GM19035 (cell line): ENCODE results near the gene RPS27.
"Not testable (repeated sequence)": the region's sequence is repeated elsewhere in the genome, so short reads cannot be mapped to it uniquely, and the experiment has no call there.

Experiments
- ATAC-seq: cut with Tn5 transposase; IDR thresholded peaks from one replicate; pipeline ENCODE4 v1.9.1; 2021; ENCODE audit not compliant: unreplicated experiment

Gene RPS27

GRCh38 chr1:153960206-153960605, 30.4 kb upstream of the RPS27 start:
- no peak for ATAC-seq

- no peak for ATAC-seq
These were observed 29.1 kb upstream of the RPS27 start for GRCh38 chr1:153961421-153961820.

- ATAC-seq: no peak
These were observed 28.2 kb upstream of the RPS27 start for GRCh38 chr1:153962088-153963029.

DNA sequence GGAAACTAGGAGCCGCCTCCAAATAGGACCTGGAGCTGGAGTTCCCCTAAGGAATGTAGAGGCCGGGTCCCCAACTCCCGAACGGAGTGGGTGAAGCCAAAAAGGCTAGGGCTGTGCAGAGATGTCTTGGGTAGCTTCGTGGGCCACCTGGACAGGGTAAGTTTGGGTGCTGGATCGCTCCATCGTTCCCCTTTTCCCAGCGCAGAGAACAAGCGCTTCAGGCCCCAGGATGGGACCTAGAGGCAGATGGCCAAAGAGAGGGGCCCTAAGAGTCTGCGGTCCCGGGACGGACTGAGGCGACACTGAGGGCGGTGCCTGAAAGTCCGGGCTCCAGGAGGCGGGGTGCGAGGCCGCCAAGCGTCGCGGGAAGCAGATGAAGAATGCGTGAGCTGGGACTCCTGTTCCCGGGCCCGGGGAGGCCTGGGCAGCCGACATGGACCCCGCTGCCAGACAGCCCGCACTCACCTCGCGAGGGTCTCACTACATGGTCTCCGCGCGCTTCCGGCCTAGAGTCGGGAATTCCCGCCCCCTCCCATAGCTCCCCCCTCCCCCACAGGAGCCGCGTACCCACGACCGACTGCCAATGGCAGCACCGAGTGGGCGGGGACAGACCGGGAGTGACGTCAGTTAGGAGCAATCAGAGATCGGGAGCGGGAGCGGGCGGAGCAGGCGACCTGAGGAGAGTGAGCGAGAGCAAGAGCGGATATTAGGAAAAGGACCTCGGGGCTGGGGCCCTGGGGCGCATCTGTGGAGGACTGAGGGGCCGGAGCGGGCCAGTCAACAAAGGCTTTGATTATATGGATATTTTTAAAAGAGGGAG, 27.3 kb upstream of the RPS27 start, which contains the start of gene SLC39A1:
SLC39A1 (minus strand) TSS at position 508 of the 820 bp plus-strand sequence. CDS start 822 bp downstream, outside the sequence.
- peak; percentile 48 for ATAC-seq

- ATAC-seq: peak; percentile 2
These were observed 26.7 kb upstream of the RPS27 start for GRCh38 chr1:153963850-153964331.

DNA sequence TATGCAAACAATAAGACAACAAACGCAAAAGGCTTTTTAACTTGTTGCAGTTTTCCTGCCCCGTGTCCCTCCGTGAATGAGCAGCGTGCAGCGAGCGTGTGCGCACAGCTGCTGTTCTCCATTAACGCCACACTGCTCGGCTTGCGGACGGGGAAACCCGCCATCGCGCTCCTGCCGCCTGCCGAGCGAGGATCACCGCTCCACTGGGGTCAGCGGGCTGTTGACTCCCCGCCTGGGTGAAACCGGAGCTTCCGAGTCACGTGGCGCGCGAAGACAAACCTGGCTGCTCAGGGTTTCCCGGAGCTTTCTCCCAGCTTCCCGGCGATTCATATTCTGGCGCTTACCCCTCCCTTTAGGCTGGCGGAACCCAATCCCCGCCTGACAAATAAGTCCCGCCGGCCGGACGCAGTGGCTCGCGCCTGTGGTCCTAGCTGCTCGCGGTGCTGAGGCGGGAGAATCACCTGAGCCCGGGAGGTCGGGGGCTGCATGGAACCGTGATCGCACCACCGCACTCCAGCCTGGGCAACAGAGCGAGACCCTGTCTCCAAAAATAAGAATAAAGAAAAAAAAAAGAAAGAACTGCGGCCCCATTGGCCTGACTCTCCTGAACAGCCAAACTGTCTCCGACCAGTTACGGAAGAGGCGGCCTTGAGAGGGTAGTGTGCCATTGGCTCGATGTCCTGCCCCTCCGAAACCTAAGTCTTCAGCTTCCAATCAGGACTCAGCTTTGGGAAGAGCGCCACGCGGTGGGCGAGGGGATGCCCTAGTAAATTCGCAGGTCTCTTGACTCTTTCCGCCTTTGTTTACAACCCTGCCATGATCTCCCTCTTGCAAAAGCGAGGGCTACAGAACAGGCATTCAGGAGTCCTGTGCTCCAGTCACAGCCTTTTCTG, 23.2 kb upstream of the RPS27 start, which contains the start of gene CREB3L4:
CREB3L4 (plus strand) TSS at position 796 of the 893 bp plus-strand sequence. CDS start 624 bp downstream, outside the sequence.
- peak; percentile 74 for ATAC-seq

GRCh38 chr1:153968000-153968363, 22.6 kb upstream of the RPS27 start:
- ATAC-seq: no peak

DNA sequence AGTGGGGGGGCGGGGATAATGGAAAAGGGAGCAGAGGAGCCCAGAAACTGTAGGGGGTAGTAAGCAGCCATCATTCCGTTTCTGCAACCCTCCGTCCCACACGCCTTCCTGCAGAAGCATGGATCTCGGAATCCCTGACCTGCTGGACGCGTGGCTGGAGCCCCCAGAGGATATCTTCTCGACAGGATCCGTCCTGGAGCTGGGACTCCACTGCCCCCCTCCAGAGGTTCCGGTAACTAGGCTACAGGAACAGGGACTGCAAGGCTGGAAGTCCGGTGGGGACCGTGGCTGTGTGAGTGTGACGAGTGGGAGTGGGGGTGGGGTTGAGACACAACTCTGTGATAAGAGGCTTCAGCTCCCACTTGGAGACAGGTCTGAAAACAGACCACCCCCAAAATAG, 22.2 kb upstream of the RPS27 start:
- no peak for ATAC-seq

DNA sequence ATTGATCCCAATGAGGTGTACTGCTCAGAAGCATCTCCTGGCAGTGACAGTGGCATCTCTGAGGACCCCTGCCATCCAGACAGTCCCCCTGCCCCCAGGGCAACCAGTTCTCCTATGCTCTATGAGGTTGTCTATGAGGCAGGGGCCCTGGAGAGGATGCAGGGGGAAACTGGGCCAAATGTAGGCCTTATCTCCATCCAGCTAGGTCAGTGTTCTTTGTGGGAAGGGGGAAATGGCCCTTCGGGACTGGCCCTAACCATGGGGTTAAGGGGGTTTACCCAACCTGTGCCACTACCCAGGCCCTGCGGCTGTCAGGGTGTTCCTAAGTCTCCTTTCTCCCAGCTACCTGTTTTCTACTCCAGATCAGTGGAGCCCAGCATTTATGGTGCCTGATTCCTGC, 21.6 kb upstream of the RPS27 start:
- no peak for ATAC-seq

- no peak for ATAC-seq
These were observed 20.2 kb upstream of the RPS27 start for GRCh38 chr1:153970346-153970745.

DNA sequence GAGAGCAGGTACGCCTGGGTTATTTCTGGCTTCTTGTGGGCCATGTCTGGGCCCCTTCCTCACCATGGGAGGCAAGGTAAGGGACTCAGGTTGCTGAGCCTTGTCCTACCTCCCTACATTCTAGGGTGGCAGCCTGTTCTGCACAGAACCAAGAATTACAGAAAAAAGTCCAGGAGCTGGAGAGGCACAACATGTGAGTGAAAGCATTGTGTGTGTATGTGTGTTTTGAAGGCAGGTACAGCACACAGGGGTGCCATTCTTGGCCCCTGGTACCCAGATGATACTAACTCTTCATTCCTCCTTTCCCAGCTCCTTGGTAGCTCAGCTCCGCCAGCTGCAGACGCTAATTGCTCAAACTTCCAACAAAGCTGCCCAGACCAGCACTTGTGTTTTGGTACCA, 17.5 kb upstream of the RPS27 start:
- ATAC-seq: no peak

DNA sequence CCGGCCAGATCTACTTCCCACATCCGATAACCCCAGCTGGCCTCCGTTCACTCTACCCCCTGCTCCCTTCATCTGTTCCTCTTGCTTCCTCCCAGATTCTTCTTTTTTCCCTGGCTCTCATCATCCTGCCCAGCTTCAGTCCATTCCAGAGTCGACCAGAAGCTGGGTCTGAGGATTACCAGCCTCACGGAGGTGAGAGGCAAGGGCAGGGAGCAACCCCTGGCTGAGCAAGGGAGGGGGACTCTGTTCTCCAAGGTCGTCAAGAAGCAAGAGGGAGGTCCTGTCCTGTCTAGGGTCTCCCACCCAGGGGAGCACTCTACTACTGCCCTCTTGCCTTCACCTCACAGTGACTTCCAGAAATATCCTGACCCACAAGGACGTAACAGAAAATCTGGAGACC, 17.0 kb upstream of the RPS27 start:
- ATAC-seq: no peak

DNA sequence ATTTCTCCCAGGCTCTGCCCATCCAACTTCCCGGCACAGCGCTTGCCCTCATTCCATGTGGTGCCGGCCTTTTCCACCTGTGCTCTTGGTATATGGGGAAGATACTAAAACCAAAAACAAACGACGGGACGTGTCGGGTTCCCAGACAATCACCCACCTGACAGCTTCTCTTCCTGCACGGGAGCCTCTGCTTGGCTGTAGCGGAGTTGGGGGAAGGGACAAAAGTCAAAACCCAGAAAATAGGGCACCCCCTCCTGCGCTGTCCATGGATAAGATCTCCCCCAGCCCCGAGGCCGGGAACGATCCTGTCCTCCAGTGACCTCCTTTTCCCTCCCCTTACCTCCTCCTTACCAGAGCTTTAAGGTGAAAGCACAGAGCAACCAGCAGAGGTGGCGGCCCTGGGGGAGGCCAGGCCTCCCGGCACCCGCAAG, 13.7 kb upstream of the RPS27 start:
- ATAC-seq: no peak

- ATAC-seq: peak; percentile 84
These were observed 13.0 kb upstream of the RPS27 start, which contains the start of gene JTB for GRCh38 chr1:153977250-153978240. Gene JTB, minus strand, starts transcription at chr1:153977674. Its CDS starts 422 bp downstream, at chr1:153977252.

DNA sequence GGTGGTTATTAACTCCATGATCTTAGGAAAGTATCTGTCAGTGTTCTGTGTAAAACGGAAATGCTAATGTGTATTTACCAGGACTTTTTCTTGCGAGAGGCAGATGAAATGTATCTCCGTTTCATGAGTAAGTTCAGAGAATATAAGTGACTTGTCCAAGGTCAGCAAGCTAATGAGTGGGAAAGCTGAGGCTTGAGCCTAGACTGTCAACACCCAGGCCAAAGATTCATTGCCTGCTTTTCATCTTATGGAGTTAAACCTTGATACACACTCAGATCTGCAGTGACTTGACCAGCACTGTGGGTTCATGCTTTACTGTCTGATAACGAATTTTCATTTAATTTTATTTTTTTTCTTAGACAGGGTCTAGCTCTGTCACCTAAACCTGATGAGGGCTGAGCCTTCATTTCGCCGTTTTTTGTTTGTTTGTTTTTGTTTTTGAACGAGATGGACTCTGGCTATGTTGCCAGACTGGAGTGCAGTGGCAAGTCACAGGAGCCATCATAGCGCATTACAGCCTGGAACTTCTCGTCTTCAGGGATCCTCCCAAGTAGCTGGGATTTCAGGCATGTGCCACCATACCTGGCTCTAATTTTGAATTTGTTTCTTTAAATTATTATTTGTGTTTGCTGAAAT, 12.2 kb upstream of the RPS27 start:
- ATAC-seq: no peak

DNA sequence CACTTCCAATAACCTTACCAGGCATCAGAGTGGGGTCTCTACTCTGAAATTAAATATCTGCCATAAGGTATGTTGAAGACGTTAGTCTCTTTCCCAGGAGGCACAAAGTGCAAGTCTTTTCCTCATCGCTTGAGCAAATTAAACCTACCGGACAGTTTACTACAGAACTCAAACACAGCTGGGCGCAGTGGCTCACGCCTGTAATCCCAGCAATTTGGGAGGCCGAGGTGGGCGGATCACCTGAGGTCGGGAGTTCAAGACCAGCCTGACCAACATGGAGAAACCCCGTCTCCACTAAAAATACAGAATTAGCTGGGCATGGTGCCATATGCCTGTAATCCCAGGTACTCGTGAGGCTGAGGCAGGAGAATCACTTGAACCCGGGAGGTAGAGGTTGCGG, 11.5 kb upstream of the RPS27 start:
- not testable (repeated sequence) for ATAC-seq

DNA sequence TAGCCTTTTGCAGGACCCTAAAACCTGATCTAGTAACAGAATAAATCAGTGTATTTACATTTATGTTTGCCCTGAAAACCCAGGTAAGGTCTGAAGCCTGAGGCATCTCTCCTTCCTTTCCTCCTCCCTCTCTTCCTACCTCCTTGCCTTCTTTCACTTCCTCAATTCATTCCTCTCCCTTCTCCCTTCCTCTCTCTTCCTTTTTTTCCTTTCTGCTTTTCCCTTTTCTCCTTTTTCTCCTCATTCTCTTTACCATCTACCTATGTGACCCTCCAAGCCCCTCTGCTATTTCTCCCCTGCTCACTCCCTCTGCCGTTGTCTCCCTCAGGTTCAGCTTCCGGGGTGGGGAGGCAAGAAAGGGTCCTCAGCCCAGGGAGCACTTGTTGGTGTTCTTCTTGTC, 8.8 kb upstream of the RPS27 start:
- not testable (repeated sequence) for ATAC-seq

DNA sequence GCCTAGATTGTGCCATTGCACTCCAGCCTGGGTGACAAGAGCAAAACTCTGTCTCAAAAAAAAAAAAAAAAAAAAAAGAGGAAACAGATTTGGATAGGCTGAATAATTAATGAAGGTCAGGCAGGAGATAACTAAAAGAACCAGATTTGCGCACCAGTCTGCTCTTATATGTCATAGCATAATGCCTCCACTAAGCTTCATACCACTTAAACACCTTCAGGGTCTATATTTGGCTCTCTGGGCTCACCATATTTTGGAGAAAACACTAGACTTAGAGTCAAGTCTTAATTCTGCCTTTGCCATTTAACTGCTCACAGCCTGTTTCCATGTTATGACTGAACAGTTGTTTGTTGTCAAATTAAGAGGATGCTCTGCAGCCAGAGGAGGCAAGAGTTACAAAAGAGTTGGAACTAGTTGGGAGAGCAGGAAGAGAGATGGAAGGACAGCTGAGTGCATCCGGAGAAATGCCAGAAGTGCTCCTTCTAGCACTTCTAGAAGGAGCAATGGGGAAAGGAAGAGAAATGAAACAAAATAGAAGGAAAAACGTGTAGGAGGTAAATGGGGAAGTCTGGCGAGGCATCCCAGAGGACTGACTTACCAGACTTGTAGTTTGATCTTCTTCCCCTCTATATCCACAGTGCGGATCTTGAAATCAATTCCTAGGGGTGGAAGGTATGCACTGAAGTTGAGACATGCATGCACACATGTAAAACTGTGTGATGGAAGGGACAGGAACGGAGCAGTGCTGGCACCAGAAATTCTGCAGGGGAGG, 6.3 kb upstream of the RPS27 start:
- ATAC-seq: no peak
